HG03095 (cell line): ENCODE results near the gene ITCH.

Source experiments
- ATAC-seq: cut with Tn5 transposase; IDR thresholded peaks from one replicate; pipeline ENCODE4 v1.9.1; 2021; ENCODE audit warnings: moderate library complexity; ENCODE audit not compliant: unreplicated experiment

ITCH gene

DNA sequence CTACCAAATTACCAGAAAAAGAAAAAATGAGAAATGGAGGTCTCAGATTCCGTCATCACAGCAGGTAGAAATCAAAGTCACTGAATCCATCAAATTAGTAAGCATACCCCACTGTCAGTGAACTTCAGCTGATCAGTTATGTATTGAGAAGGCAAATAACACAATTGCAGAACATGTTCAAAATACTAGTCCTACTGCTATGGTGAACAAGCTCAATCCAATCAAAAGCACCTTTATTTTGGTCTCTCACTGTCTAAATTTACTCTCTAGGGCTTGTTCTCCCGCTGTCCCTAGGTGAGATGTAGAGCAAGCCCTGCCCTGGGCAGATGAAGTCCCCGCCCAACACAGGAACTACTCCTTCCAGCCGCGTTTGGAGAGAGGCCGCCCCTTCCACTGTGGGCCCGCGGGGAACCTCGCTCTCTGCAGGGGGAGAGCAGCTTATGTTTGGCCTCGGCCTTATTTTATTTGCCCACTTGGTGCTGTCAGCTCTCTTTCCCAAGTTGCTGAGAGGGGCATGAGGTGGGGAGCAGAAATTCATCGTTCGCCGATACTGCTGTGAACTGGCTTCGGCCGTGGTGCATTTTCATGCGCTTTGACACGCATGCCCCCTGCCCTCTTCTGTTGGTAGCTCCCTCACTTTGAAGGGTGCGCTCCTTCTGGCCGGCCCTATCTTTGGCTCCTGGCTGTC, 181.2 kb downstream of the ITCH start:
- no peak for ATAC-seq

DNA sequence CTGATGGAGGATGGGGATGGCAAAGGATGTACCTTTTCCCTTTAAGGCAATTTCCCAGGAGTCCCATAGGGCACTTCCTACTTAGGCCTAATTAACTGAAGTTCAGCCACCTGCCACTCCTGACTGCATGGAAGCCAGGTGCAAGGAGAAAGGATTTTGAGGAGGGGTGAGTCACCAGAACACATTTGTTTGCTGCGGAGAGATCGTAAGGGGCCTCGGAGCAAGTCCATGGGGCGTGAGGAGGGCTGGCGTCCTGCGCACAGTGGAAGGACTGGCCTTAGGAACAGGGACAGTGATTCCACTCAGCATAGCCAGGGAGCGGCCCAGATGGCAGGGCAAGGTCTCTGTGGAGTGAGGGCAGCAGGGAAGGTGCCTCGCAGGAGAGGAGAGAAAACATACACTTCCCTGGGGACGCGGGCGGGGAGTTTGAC, 183.7 kb downstream of the ITCH start:
- no peak for ATAC-seq

DNA sequence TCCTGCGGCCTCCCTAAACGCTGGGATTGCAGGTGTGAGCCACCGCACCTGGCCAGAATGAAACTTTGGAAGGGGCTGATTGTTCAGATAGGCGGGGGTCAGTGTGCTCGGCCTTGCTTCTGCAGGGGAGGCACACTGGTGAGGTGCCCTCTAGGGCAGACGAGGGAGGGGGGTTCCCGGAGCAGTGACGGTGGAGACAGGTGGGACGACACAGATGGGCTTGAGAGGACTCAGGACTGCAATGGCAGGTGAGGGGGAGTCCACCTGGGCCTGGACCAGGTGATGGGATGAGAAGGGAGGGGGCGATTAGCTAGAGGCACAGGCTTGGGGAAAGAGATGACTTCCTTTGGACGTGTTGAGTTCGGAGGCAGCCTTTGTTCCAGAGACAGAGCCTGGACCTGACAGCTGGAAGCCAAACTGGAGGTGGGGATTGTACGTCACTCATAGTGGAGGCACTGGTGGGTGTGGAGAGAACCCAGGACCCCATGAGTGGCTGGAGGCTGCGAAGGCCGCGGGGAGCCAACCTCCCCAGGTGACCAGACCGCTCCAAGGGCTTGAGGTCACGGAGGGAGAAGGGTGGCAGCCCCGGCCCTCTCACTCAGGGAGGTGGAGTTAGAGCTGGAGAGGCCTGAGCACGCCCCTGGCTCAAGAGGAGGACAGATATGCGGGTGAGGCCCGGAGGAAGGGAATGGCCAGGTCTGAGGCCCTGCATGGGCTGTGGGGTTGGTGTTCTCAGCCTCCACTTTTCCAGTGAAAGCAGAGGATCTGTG, 185.0 kb downstream of the ITCH start:
- ATAC-seq: no peak

DNA sequence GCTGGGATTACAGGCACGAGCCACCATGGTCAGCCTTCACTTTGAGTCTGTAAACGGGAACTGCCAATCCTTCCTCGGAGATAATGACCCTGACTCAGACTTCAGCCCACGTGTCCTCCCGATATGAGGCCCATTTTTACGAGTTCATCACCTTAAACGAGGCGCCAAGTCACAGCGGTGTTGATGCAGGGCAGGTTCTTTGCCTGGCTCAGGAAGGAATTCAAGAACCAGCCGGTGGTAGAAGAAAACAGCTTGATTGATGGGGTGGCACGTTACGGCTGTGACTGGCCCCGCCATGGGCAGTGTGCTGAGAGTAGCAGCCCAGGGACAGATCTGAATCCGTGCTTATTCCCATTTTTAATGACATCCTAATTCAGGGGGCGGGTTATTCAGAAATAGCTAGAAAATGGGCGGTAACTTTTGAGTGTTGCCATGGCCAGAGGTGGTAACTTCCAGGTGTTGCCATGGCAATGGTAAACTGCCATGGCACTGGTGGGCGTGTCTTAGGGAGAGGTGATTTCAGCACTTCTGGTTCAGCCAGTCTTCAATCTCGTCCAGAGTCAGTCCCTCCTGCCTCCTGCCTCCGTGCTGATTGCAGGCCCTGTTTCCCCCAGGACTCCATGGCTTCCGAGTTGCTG, 186.3 kb downstream of the ITCH start:
- ATAC-seq: no peak

DNA sequence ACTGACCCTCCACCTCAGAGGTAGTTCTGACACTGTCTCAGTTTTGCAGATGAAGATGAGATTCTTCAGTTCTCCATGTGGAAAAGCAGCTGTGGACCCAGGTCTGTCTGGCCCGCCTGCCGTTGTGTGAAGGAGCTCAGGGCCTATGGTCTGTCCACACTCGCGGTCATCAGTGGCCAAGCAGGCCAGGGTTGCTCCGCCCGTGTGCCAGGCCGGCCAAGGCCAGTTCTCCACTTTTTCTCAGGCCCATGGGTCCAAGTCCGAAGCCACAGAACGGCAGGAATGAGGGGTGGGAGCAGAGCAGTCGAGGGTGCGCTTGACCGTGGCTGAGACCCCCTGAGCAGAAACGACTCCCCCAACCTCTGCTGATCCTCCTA, 186.8 kb downstream of the ITCH start:
- no peak for ATAC-seq

DNA sequence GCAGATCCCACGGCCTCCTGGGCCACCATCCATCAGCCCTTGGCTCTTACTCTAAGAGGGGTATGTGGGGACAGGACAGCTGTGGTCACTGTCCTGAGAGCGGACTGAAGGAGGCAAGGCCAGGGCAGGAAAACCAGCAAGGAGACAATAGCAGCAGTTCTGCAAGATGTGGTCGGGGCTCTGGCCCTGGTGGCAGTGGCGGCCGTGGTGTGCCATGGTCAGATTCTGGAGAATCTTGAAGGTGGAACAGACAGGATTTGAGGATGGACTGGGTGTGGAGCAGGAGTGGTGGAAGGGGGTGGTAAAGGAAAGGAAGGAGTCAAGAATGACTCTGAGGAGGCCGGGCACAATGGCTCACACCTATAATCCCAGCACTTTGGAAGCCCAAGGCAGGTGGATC, 189.5 kb downstream of the ITCH start:
- no peak for ATAC-seq

DNA sequence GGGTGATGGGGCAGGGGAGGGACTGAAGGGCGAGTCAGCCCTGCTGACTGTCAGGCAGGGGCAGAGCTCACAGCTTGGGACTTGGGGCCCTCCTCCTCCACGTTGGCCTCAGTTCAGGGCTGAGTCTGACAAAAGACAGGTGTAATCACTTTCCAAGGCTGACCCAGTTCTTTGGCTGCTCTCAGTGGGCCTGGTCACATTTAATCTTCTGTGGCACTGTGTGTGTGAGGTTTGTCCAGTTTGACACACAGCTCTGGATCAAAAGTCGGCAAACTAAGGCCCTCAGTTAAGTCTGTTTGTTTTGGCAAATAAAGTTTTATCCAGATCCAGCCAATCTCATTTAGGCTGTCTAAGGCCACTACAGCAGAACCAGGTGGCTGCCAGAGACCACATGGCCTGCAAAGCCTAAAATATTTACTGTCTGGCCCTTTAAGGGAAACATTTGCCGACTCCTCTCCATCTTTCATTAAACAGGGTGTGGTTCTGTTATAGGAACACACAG, 190.3 kb downstream of the ITCH start:
- no peak for ATAC-seq

DNA sequence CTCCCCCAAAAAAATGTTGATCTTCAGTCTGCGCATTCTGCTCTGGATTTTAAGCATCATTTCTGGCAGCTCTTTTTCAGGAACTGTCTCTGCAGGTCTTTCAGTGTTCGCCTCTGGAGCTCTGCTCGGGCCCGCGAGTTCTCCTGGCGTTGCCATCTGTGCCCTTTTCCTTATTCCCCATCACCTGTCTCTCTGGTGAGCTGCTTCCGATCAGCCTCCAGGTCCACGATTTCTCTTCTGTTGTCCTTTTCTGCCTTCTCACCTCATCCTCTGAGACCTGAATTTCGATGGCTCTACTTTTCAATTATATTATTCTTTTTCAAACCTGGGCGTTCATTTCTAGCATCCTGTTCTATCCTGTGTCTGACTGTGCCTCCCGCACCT, 194.9 kb downstream of the ITCH start:
- no peak for ATAC-seq

DNA sequence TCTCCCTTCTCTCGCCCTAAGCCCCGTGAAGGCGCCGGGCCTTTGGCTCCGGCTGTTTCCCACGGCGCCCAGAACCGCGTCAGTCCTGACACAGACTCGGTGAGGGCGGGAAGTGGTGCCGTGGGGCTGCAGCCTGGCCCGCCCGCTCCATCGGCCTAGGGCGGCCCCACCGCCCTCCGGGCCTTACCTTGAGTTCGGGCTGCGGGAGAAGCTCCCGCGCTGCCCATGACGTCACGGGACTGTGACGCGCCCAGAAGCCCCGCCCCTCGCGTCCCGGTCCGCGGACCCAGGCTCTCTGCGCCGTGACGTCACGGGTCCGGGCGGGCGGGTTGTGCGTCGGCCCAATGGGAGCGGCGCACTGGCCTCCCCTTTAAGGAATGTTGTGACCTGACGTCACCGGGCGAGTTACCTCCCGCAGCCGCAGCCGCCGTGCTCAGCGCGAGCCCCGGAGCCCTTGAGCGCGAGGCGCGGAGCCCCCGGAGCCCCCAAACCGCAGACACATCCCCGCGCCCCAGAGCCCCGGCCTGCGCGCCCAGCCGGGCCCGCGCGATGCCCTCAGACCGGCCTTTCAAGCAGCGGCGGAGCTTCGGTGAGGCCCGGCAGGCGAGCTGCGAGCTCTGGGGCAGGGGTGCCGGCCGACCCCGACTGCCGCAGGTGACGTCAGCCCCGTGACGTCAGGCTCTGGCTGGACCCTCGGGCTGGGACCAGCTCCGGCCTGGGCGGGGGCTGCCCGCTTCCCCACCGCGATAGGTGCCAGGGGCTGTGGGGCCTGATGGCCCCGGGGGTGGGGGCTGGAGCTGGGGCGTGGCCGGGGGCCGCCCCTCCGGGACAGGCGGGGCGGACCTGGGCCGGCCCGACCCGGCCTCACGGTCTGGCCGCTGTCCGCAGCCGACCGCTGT, 195.5 kb downstream of the ITCH start, which contains the start of gene MAP1LC3A:
TSS of gene MAP1LC3A (plus strand) at position 399 of the 899 bp plus-strand sequence. CDS start at position 550, 151 bp downstream.
- ATAC-seq: no peak

DNA sequence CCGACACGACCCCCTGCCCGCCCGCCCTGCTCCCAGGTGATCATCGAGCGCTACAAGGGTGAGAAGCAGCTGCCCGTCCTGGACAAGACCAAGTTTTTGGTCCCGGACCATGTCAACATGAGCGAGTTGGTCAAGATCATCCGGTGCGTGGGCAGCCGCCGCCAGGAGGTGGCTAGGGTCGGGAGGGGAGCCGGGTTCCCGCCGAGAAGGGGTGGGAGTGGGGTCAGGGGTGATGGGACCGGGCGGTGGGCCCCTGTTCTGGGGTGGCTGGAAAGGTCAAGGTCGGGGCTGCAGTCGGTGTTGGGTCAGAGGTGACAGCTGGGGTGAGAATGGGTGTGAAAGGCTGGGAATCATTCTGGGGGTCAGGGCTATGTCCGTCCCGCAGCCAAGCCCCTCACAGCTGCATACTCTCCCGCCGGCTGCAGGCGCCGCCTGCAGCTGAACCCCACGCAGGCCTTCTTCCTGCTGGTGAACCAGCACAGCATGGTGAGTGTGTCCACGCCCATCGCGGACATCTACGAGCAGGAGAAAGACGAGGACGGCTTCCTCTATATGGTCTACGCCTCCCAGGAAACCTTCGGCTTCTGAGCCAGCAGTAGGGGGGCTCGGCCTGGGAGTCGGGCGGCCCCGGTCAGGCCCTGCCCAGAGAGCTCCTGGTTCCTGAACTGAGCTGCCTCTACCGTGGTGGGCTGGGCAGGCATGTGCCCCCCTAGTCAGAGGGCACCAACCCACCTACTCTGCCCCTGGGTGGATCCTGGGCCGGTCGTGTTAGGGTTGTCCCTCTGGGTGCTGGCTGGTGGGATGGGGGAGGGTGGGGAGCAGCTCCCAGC, 196.5 kb downstream of the ITCH start:
- ATAC-seq: no peak

DNA sequence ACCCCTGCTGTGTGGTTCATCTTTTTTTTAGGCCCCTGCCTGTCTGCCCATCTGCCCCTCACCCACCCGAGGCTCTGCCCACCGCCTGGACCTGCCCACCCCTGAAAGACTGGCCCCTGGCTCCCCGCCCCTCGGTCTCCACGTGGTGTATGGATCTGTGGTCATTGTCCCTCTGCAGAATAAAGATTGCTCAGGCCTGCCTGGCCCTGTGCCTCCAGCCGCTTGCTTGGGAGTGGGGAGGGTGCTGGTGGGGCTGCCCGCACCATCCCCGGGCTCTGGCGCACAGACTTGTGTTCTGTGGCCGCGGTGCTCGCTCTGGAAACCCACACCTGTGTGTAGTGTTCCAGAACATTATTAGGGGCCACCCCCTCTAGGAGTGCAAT, 197.1 kb downstream of the ITCH start:
- no peak for ATAC-seq

DNA sequence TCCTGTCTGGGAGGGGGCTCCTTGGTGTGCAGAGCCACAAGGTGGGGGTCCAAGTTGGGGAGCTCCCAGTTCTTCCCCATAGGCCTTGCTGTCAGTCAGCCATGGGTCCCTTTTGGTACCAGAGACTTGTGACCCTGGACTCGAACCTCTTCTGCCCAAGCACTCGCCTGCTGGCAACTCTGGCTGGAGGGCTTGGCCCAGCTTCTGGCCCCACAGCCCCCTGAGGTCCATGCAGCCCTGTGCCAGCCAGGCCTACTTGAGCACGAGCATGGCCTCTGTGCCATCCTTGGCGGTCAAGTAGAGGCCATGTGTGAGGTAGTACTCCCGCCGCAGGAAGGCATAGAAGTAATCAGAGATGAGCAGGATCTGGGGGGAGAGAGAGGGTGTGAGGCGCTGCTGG, 197.5 kb downstream of the ITCH start:
- no peak for ATAC-seq
